ENCODE data around the gene DENND2A.

GRCh38 chr7:140686921-140687320, 46.3 kb upstream of the DENND2A start:
- TF ChIP-seq CTCF (IDR thresholded peaks at IDR 0.05; ENCODE audit: poor library complexity) (no peak), EZH2 (IDR thresholded peaks at IDR 0.05; ENCODE audit: borderline replicate concordance) (no peak), EZH2phosphoT487 (IDR thresholded peaks at IDR 0.05; ENCODE audit: low read depth, severe bottlenecking, unreplicated experiment) (no peak)

All from hepatocyte (in vitro differentiated cells).